Measurements from ENCODE around the gene BCO2.

DNA sequence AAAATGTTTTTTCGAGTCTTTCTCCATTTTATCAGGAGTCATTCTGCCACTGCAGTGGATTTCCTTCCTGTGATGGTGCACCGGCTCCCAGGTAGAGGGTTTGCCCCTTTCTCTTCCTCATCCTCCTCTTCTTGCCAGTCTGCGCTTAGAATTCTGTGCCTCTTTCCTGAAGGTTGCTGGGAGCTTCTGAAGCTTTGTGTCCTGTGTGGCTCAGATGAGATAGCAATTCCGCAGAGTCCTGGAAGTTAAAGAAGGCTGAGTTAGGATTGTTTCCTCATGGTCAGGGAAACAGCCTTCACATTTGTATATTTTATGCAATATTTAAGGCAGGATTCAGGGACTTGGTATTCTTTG lies 264 bp downstream of the BCO2 start:
- TF ChIP-seq, protein P1, sequence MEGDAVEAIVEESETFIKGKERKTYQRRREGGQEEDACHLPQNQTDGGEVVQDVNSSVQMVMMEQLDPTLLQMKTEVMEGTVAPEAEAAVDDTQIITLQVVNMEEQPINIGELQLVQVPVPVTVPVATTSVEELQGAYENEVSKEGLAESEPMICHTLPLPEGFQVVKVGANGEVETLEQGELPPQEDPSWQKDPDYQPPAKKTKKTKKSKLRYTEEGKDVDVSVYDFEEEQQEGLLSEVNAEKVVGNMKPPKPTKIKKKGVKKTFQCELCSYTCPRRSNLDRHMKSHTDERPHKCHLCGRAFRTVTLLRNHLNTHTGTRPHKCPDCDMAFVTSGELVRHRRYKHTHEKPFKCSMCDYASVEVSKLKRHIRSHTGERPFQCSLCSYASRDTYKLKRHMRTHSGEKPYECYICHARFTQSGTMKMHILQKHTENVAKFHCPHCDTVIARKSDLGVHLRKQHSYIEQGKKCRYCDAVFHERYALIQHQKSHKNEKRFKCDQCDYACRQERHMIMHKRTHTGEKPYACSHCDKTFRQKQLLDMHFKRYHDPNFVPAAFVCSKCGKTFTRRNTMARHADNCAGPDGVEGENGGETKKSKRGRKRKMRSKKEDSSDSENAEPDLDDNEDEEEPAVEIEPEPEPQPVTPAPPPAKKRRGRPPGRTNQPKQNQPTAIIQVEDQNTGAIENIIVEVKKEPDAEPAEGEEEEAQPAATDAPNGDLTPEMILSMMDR (conservative IDR thresholded peaks at IDR 0.05; ENCODE audit: low read depth, low read length): no peak
- no peak for TF ChIP-seq EZH2 (IDR thresholded peaks at IDR 0.05; ENCODE audit: borderline replicate concordance, low read depth, low read length, poor library complexity, severe bottlenecking)

Measured in A673 (cell line).